Stimulated activated CD8-positive, alpha-beta memory T cell treated with anti-CD3 and anti-CD28 coated beads, Interleukin-15, amount 100 ng/mL, for 1 hour (primary cell): ENCODE measurements around the gene TNS3.

Experiments
- DNase-seq: peaks from one replicate; pipeline ENCODE4 v3.0.0-alpha.2; 2020; ENCODE audit warnings: low read depth

TNS3 gene

DNA sequence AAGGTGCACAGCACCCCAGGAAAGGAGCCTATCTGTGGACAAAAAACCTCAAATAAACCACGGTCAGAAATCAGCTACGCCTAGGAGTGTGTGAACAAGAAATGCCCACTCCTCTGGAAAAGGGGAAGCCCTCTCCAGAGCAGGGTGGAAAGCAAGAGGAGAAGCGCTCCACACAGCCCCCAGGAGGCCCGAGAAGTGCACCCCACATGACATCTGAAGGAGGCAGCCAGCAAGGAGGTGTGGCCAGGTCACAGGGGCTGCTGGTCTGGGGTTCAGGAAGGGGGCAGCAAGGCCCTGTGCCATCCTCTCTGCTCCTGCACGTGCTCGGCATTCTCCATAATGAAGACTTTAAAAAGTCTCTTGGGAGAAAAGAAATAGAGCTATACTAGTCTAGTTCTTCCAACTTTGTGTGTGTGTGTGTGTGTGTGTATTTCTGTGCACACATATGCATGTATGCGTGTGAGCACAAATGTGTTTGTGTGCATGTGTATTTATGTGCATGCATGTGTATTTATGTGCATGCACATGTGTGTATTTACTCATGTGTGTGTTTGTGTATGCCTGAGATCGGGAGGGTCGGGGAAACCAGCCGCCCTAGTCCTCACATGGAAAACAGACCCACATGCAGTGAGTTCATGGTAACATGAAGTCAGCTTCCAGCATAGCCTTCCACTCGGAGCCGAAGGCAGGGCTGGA is 76.5 kb downstream of the TNS3 start:
- no peak for DNase-seq

DNA sequence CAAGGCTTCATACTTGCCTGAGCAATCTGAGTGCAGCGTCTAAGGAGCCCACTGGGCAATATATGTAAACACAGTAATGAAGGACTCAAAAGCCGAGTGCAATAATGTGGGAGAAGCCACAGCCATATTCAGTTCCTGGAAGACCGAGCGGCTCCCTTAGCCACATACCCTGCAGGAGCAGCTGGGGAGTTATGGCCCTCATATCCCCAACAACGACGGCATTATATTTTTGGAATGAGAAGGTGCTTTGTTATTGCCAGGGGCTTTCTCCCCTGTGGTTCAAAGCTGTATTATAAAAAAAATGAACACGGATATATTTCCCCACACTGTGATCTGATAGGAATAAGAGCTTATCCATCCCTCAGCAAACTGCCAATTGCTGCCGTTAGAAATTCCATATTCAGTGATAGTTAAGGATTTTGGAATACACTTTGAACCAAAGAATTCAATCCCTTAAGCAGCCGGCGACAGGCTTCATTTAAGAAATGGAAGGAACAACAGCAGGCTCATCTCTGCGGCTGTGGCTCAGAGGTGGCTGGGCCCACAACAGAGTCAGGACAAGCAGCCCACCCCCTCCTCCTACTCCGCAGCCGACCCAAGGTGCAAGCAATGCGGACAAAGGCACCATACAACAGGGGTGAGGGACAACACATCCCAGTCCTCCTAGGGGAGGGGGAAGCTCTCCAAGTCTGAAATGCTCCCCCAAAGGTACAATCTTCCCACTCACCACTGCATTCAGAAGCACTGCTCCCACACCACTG is 77.2 kb downstream of the TNS3 start:
- DNase-seq: no peak

DNA sequence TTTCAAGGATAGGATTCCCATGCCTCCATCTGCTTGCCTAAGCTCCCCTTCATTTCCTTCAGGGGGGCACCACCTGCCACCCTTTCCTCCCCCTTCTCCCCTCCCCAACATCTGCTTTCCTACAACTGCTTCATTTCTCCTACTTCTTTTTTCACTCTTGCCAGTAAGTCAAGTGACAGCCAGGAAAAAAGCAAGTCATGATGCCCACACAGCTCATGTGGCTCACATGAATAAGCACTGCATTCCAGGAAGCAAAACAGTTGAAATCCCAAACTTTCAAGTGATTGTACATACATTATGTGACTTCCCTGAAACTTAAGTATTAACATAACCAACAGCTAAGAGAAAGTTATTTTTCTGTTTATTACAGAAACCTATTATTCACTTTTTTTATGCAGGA is 78.6 kb downstream of the TNS3 start:
- no peak for DNase-seq

DNA sequence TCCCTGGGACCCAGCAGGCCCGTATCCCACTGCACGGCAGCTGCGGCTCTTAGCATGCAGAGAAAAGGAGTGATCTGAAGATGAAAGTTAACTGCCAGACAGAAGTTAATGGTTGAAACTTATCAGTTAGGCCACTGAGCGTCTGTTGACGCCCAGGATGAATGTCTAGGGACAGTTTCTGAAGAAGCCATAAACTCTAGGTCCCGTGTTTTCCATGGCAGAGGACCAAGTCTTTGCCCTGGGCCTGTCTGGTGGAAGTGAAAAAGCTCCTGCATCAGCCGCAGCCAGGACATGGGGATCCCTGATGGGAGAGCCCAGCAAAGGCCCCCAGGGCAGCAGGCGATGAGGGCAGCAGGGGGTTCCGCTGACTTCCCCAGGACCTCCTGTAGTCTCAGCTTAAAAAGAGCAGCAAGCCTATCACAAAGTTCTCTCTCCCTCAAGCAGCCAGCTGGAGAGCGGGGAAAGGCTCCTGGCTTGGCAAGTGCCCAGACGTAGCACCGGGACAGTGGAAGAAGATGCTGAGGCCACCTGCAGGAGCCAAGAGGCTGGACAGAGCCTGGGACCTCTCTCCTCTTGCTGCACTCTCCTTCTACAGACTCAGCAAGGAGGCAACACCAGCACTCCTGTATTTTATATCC is 79.6 kb downstream of the TNS3 start:
- no peak for DNase-seq

DNA sequence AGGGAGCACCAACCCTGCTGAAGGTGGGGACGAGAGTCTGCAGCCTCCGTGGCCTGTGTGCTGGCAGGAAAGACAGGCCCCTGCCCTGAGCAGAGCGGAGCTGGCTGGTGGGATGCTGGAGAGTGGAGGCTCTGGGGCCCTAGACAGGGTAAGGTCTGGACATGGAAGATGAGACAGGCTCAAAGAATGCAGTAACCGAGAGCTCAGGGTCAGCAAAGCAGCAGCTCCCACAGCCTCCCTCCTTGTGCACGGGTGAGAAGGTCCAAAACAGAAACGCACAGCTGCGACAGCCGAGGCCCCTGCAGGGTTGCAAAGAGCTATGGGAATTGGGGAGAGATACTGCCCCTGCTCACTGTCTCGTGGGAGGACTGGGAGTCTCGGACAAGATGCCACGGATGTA is 80.5 kb downstream of the TNS3 start:
- DNase-seq: no peak

DNA sequence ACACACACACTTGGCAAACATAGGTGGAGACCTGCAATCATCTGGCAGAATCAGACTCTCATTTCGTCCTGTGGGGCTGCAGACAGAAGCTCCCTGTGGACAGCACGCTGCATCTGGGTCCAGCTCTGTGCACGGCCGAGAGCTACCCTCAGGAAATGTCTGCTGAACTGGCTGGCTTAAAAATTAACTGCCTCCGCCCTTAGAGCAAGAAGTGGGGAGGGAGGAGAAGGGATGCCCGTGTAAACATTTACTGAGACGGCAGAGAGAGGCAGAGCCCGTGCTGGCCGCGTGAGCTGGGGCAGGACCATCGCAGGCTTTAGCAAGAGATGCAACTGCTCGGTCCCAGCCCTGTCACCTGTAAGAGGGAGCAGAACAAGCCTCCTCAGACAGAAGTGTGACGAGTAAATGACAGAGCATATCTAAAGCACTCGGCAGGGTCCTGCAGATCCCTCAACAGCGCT is 81.8 kb downstream of the TNS3 start:
- no peak for DNase-seq

DNA sequence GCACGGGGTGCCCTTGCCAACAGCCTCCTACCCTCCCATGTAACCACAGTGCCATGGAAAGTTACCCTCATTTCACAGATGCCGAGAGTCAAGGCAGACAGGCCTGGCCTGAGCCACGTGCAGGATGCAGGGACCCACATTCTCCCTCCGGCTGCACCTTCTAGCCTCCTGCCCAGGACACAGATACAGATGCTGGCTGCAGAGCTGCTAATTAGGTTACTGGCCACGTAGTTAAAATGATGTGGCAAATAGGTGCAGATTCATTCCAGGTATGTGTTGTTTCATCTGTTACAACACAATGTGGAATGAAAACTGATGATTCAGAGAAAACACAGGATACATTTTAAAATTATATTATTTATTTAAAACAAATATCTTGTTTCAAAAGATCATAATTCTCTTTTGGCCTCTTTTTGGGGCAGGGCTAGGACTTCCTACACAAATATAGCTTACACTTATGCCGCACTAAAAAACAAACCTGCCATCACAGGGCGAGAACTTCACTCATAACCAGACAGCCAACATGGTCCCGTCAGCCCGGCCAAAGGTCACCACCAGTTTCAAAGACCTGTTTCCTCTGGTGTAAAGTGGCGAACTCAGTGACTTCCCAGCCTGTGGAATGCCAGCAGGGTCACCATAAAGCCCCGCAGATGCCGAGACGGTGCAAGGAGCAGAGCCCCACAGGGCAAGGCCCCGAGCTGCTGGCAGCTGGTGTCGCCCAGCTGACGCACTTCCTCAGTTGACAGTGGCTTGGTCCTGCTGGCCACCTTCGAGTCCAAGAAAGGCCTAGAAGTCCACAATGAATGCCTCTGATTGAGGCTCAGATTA is 83.5 kb downstream of the TNS3 start:
- no peak for DNase-seq

DNA sequence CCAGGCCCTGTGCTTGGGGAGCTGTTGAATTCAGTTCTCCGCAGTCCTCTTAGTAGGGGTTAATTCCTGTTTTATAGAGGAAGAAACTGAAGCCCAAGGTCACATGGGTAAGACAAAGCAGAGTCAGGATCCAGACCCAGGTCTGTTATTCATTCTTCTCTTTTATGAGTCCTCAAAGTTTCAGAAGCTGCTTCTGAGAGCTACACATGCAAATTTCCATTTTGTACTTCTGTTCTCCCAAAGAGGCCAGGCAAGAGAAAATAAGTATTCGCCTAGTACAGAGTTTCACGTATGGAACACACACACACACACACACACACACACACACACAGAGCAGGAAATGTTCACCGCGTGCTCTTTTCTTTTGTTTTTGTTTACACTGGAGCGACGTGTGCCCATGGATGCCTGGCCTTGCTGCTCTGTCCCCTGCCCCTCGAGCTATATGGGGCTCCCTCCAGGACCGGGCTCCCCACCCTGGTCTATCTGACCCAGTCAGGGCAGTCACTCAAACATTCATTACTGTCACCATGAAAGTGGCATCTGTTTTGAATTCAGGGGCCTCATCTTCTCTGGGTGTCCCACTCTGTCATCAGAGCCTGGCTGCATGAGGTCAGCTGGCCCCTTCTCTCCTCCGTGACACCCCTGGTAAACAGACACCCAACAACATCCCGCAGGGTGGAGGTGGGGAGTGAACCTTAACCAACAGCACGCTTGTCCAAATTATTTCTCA is 84.4 kb downstream of the TNS3 start:
- DNase-seq: no peak

DNA sequence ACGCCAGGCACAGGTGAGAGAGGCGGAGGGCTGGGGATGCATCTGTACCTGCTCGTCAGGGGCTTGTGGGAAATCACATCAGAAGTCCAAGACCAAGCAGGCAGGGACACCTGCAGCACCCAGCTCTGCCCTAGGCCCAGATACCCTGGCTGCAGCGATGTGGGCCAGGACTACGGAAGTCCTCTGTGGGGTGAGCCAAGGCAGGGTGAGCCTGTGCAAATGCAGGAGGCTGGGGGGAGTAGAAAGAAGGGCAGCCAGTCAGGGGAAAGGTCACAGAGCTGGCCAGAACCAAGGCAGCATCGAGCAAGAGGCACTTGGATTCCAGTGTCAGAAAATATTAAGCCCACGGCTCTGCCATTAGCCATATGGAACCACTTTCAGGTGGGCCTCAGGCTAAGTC is 85.2 kb downstream of the TNS3 start:
- DNase-seq: no peak

DNA sequence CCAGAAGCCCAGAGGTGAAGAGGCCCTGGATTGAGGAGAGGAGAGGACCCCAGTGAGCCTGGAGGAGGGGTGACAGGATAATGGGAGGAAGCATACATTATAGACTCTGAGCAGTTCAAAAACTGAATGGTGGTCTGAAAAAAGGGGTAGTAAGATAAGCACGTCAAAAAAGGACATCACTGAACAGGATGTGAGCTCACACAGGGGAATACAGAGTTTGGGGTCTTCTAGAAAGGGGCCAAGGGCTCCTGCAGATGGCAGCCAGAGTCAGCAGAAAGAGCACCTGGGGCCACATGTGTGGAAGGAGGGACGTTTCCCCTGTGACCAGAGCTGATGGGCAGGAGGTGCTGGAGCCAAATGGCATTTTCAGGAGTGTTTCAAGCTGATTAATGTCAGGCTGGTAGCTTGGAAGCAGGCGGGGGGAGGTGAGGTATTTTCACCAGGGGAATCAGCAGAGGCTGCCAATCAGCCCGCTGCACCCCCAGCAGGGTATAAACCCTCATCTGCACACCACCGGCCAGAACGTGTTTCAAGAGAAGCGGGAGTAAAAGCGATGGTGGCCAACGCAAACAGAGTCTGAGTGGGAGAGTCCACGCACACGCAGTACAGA is 85.8 kb downstream of the TNS3 start:
- no peak for DNase-seq

DNA sequence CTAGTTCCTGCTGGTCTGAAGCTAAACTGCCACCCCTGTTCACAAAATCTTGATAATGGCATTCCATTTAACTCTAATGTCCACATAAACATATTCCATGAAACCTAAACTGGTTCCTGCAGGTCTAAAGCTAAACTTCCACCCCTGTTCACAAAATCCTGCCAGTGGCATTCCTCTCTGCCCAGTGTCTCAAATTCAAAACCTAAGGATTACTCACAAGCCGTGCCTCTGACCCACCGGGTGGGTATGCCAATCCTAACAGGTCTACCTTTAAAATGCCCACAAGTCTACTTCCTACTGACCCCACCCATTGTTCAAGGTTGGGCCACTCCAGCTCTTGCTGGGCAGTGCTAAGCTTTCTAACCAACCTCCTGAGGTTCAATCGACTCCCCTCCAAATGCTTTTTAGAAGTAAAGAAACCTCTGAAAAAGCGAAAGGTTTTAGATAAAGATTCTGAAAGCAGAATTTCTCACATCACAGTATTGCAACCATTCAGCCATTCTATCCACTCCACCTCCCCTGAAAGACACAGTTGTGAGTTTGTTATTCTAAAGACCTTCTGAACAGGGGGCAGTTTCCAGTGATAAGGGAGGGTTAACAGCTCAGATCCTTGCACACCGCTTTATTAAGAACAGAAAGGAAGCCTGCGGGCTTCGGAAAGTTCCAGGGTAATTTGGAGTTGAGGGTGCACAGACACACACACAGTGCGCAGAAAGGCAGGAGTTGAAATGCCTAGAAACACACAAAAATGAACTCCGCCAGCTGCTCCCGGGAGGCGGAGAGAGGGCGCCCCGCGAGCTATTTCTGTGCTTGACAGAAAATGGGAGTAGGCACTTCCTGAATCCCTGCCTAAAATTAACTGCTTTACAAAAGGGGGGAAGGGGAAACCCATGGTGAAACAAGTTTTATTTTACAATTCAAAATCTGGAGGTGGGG is 87.7 kb downstream of the TNS3 start:
- DNase-seq: no peak

DNA sequence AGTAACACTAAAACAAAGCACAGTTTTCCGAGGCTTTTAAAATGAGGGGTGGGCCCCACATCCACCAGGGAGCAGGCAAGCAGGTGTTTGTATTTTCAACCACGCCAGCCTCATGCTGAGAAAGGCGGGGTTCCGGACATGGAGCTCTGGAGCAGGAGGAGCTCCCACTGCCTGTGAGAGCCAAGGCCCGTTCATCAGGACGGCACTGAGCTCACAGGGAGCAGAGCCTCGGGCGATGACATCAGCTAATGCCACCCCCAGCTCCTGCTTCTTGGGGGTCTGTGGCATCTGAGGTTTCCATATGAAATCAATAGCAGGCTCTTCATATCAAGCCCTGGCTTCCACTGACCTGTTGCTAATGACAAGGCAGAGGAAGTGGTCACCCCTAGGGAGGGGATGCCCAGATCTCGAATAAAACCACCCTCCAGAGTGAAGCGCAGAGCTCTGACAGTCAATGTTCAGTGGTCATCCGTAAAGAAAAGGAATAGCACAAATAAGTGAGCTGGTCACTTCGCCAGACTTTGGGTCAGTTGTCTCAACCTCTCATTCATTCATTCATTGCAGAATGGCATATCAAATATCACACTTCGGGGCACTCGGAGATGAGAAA is 89.1 kb downstream of the TNS3 start:
- DNase-seq: no peak

DNA sequence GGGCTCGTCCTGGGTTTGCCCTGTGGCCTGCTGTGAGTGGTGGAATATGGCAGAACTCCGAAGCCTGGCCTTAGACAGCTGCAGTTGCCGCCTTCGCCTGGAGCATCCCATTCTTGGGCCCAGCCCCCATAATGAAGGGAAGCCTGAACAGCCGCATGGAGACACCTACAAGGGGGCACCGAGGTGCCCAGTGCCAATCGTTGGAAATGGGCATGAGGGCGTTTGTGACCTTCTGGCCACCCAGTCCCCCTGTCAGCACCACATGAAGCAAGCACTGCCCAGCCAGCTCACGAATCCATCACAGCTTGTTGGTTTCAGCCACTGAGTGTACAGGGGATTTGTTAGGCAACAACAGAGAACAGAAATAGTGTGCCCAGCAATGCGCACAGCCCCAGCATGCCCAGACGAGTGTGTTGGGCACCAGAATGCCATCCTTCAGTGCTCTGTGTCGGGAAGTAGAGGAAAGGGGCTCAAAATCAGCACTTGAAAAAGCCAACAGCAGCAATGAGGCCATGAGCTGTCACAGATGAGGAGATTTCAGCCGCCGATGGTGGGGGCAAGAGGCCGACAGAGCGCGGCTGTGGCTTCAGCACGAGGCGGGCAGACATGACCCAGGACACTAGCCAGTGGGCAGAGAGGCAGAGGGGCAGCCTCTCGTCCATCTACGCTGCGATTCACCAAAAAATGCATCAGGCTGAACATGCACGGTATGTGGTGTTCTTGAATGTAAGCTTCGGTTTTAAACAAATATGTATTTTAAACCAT is 91.2 kb downstream of the TNS3 start:
- no peak for DNase-seq

DNA sequence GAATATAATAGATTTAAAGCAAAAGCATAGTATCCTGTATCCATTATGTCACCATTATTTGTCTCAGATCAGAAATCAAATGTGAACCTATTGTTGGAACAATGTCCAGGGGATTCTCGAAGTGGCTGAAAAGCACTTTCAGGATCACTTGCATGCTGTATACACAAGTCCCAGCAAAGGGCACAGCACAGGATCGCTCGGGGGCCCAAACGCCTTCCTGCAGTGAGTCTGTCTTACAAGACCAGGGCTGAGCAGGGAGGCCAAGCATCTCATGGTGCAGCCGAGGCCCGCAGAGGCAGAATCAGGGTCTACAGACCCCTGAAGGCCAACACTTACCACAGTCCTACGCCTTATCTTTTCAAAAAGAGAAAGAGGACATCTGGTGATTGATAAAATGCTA is 92.3 kb downstream of the TNS3 start:
- DNase-seq: no peak

DNA sequence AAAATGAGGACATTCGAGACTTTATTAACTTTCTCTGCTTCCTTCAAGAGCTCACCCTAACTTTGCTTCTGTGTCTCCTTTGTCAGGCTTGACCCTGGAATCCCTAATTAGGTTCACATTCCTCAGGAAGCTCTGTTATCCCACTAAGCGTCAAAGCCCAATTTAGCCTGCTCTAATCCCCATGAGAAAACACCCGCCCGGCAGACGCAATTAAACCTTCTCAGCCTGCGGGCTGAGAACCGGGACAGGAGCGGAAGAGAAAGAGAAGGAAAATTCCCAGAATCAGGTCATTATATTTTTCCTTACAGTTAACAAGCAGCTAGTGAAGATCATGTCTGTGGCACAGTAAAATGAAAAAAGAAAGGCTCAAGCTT is 93.0 kb downstream of the TNS3 start:
- DNase-seq: no peak

DNA sequence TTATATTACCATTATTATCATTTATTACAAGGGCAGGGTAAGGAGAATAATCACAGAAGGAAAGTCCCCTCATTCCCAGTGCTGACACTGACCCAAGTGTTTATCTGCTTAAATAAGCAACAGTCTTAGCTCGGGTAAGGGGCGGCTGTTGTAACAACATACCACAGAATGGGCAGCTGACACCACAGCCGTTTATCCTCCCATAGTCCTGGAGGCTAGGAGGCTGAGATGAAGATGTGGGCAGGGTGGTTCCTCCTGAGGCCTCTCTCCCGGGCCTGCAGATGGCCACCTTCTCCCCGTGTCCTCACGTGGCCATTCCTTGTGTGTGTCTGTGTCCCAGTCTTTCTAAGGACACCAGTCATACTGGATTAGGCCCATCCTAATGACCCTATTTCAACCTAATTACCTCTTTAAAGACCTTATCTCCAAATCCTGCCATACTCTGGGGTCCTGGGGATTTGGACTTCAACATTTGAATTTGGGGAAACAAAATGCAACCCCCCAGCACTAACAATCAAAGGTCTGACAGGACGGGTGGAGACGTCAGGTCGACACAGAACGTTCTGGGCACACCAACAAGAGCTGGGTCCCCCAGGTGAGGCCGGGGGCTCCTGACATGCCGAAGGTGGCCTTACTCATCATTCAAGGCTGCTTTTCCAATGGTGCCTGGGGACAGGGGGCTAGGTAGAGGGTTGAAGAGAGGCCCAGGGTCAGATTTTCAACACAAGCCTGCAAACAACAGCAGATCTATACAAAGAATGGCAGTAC is 93.5 kb downstream of the TNS3 start:
- no peak for DNase-seq

DNA sequence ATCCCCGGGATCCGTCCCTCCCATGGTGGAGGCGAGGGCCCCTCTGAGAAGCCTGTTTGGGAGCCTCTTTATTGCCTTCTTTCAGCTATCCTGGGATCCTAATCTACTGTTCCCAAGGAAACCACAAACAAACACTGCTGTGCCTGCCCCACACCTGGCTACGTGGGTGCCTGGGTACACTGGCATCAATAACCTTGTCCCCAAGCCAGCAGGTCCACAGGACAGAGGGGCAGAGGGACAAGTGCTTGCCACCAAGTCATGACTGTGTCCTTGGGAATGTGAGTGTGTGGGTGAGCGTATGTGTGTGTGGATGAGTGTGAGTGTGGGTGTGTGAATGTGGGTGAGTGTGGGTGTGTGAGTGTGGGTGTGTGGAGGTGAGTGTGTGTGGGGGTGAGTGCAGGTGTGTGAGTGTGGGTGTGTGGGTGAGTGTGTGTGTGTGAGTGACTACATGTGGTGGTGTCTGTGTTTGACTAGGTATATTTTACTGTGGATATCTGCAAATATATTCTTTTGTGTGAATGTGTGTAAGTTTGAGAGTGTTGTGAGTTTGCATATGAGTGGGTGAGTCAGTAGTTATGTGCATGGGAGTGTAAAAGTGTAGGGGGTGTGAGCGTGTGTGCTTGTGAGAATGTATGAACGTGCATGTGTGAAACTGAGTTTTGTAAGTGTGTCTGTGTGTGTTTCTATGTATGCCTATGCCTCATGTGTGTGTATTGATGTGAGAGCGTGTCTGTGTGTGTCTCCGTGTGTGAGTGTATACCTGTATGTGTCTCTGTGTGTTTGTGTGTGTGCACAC is 96.1 kb downstream of the TNS3 start:
- DNase-seq: no peak
